ENCODE measurements around the gene SEMA6A. TPM values are rescaled to one million over a fixed set of nuclear protein-coding genes. Genes with fewer than 3 reads are reported as not detected.

The SEMA6A gene
- total and polyA plus RNA-seq, 2 of the 13 experiments (the other 11 are each of a cell fraction or from before 2014, with no cell fraction given): 5.1 to 6.5 TPM

- intact Hi-C loops (cut with micrococcal nuclease; ENCODE audit: unreplicated experiment) (no loop called here), in situ Hi-C loops (cut with HindIII; ENCODE audit: extremely low pct_ligation_motif_present, low pct_unique_long_range_greater_than_20kb) (no loop called here)
- Histone ChIP-seq H3K9ac (ENCODE audit: insufficient read depth, low read depth, low read length) (no peak overlapping the region), H3K79me2 (ENCODE audit: insufficient read depth, low read length) (no peaks in the 10 kb centered on the region), H3K27ac (ENCODE audit: extremely low read length, insufficient read depth, low read length) (no peak overlapping the region), H3K9me3 (ENCODE audit: low read length) (peaks cover 7% of the 10 kb centered on the region; the same call in 1 of the 2 replicates), H3K4me2 (ENCODE audit: low read depth, low read length) (no peak overlapping the region), H2AFZ (ENCODE audit: low read length) (no peak overlapping the region), H3K27me3 (ENCODE audit: control insufficient read depth in 1 of 2, insufficient read depth in 2 of 2, low read length in 2 of 2) (no peaks in the 10 kb centered on the region), H4K20me1 (ENCODE audit: insufficient read depth, low read length) (no peaks in the 10 kb centered on the region), H3K4me3 (replicated peaks in 1 of 3; ENCODE audit: insufficient read depth in 1 of 3, low read depth in 2 of 3, low read length in 3 of 3) (no peak overlapping the region), H3K4me1 (ENCODE audit: insufficient read depth, low read length) (no peaks in the 10 kb centered on the region), H3K36me3 (replicated peaks in 1 of 2; ENCODE audit: control insufficient read depth in 1 of 2, insufficient read depth in 2 of 2, low read length in 2 of 2) (peaks cover 1 to 16% of the 10 kb centered on the region in 2 experiments; a peak in 4 of 5 replicates)
- ChIA-PET POLR2A (no interaction called here), CTCF (ENCODE audit: low intra/inter-chr PET ratio, low total read pairs) (no interaction called here)
- FAIRE-seq (no peak), ATAC-seq (no peak), DNase-seq (ENCODE audit: low spot score) (no peak)
- no peak for TF ChIP-seq PAF1 (CRISPR knock-in tag; IDR thresholded peaks at IDR 0.05)
- no peak for TF ChIP-seq SNRNP70 (IDR thresholded peaks at IDR 0.05; ENCODE audit: low read depth, low read length)
- no peak for TF ChIP-seq JUN (CRISPR knock-in tag; IDR thresholded peaks at IDR 0.05)
- TF ChIP-seq RBM39 (IDR thresholded peaks at IDR 0.05; ENCODE audit: low read depth, low read length, poor library complexity, severe bottlenecking): no peak
- TF ChIP-seq MZF1 (CRISPR knock-in tag; IDR thresholded peaks at IDR 0.05; ENCODE audit: borderline replicate concordance): no peak
- BruUV-seq (replicated peaks): no TSS peak
- WGBS (ENCODE audit: low lambda C conversion rate): no CpG with 5 or more reads among the region's 1 CpG
Measured at GRCh38 chr5:116482394-116482793, 92.2 kb downstream of the SEMA6A start.

GRCh38 chr5:116480894-116481510 lies 93.6 kb downstream of the SEMA6A start:
- in situ Hi-C loops (cut with HindIII; ENCODE audit: extremely low pct_ligation_motif_present, low pct_unique_long_range_greater_than_20kb) (no loop called here), intact Hi-C loops (cut with micrococcal nuclease; ENCODE audit: unreplicated experiment) (no loop called here)
- Histone ChIP-seq H3K9ac (ENCODE audit: insufficient read depth, low read depth, low read length) (no peak overlapping the region), H3K27me3 (ENCODE audit: control insufficient read depth in 1 of 2, insufficient read depth in 2 of 2, low read length in 2 of 2) (no peaks in the 10 kb centered on the region), H3K9me3 (ENCODE audit: low read length) (peaks cover 16% of the 10 kb centered on the region), H3K4me1 (ENCODE audit: insufficient read depth, low read length) (no peaks in the 10 kb centered on the region), H3K36me3 (replicated peaks in 1 of 2; ENCODE audit: control insufficient read depth in 1 of 2, insufficient read depth in 2 of 2, low read length in 2 of 2) (peaks cover 3 to 21% of the 10 kb centered on the region in 2 experiments), H3K79me2 (ENCODE audit: insufficient read depth, low read length) (no peaks in the 10 kb centered on the region), H3K27ac (ENCODE audit: extremely low read length, insufficient read depth, low read length) (no peak overlapping the region), H3K4me2 (ENCODE audit: low read depth, low read length) (no peak overlapping the region), H4K20me1 (ENCODE audit: insufficient read depth, low read length) (no peaks in the 10 kb centered on the region), H3K4me3 (replicated peaks in 1 of 3; ENCODE audit: insufficient read depth in 1 of 3, low read depth in 2 of 3, low read length in 3 of 3) (no peak overlapping the region), H2AFZ (ENCODE audit: low read length) (no peak overlapping the region)
- CTCF ChIA-PET (ENCODE audit: low intra/inter-chr PET ratio, low total read pairs): no interaction called here
- POLR2A ChIA-PET: no interaction called here
- DNase-seq (ENCODE audit: low spot score) (no peak), ATAC-seq (no peak), FAIRE-seq (no peak)
- TF ChIP-seq ZNF350 (CRISPR knock-in tag; IDR thresholded peaks at IDR 0.05; ENCODE audit: borderline replicate concordance, low read depth): no peak
- no TSS peak for BruUV-seq (replicated peaks)
- 97% methylated on average over 5 of the region's 5 CpGs for WGBS (ENCODE audit: low lambda C conversion rate)

All from HepG2 (cell line).